ENCODE results near the gene DRAM2.
A peak's percentile ranks its signal among the peaks of the same experiment; 100 is the strongest.
"Not testable (repeated sequence)": the region's sequence is repeated elsewhere in the genome, so short reads cannot be mapped to it uniquely, and the experiment has no call there.

DRAM2 gene

GRCh38 chr1:111095421-111095820 is 44.5 kb downstream of the DRAM2 start:
- in situ Hi-C loops (cut with MboI; ENCODE audit: low pct_unique_long_range_greater_than_20kb, low sequenced_read_pairs) = not testable (repeated sequence)

GRCh38 chr1:111089638-111090037 is 50.3 kb downstream of the DRAM2 start:
- DNase-seq = no peak
- in situ Hi-C loops (cut with MboI; ENCODE audit: low pct_unique_long_range_greater_than_20kb, low sequenced_read_pairs) = no loop called here

More at GRCh38 chr1:111095421-111095820, 44.5 kb downstream of the DRAM2 start:
- DNase-seq = not testable (repeated sequence)

- peak; percentile 29 for DNase-seq
- in situ Hi-C loops (cut with MboI; ENCODE audit: low pct_unique_long_range_greater_than_20kb, low sequenced_read_pairs) = no loop called here
These were observed 54.2 kb downstream of the DRAM2 start for GRCh38 chr1:111085676-111086075.

GRCh38 chr1:111084999-111085398 is 54.9 kb downstream of the DRAM2 start:
- in situ Hi-C loops (cut with MboI; ENCODE audit: low pct_unique_long_range_greater_than_20kb, low sequenced_read_pairs) = no loop called here
- DNase-seq = no peak

- no peak for DNase-seq
- in situ Hi-C loops (cut with MboI; ENCODE audit: low pct_unique_long_range_greater_than_20kb, low sequenced_read_pairs) = no loop called here
These were observed 57.3 kb downstream of the DRAM2 start for GRCh38 chr1:111082421-111083203.

GRCh38 chr1:111079329-111079728 is 60.6 kb downstream of the DRAM2 start:
- DNase-seq; in situ Hi-C loops (cut with MboI; ENCODE audit: low pct_unique_long_range_greater_than_20kb, low sequenced_read_pairs): not testable (repeated sequence)

- in situ Hi-C loops (cut with MboI; ENCODE audit: low pct_unique_long_range_greater_than_20kb, low sequenced_read_pairs); DNase-seq: not testable (repeated sequence)
These were observed 62.6 kb downstream of the DRAM2 start for GRCh38 chr1:111077312-111077711.

Data from KBM-7 (cell line).